ENCODE data around the gene SH3GL1.

The SH3GL1 gene, protein sequence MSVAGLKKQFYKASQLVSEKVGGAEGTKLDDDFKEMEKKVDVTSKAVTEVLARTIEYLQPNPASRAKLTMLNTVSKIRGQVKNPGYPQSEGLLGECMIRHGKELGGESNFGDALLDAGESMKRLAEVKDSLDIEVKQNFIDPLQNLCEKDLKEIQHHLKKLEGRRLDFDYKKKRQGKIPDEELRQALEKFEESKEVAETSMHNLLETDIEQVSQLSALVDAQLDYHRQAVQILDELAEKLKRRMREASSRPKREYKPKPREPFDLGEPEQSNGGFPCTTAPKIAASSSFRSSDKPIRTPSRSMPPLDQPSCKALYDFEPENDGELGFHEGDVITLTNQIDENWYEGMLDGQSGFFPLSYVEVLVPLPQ

DNA sequence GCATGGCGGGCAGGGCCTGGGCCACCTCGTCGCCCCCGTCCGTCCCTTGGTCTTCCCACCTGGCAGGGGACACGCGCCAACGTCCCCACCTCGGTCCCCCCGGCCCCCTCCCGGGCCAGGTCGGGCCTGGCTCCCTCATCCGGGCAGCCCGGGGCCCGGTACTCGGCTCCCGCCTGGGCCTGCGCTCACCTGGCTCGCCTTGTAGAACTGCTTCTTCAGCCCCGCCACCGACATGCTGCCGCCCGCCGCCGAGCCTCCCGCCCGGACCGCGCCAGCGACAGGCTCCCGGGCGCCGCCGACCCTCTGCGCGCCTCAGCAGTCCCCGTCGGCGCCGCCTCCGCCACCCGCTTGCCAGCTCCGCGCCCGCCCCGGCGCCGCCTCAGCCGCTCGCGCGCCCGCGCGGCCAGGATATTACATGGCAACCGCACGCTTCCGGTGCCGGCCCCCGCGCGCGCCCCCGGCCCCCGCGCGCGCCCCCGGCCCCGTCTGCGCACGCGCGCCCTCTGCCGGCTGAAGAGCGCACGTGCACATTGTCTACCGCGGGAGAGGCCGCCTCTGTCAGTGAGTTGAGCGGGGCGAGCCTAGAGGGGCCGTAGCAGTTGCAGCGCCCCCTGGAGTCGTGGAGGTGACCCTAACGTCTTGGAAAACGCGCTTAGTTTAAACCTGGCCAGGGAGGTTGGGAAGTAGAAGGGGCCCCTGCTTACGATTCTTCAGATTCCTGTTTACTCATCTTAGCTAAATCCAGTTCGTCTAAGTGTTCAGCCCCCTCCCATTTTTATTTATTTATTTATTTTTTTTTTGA is at the start of gene SH3GL1:
Gene SH3GL1 (minus strand): TSS at position 413 of the 802 bp plus-strand sequence. CDS start 179 bp downstream, at position 234.
- peak; percentile 91 for DNase-seq (ENCODE audit: extremely low spot score)
- CTCF ChIA-PET, result interaction anchor here (0.6 to 3.2 kb wide), 34 partner anchors 9 to 166 kb away, joined by 3 to 45 read pairs (median 5); partner anchors contain the start of genes HDGFL2, MPND and PLIN5
- peak; percentile 100 for TF ChIP-seq CTCF (IDR thresholded peaks at IDR 0.05; ENCODE audit: control extremely low read depth, extremely low read depth, low read depth, missing control alignments)
- POLR2A ChIA-PET, result interaction anchor here (1.0 kb wide), 1 partner anchor 18 kb away, joined by 3 read pairs; no protein-coding TSS in a partner anchor

DNA sequence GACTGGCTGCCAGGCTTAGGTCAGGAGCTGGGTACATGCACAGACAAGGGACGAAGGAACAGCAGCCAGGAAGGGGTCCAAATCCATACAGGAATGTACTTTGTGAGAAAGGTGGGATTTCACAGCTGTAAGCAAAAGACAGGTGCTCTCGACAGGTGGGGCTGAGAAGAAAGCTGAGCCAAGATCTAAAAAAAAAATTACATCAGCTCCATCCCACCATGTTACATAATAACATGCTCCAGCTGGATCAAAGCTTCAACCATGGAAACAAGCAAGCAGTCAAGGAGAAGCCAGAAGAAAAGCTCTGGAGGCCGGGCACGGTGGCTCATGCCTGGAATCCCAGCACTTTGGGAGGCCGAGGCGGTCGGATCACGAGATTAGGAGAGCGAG is 49.3 kb upstream of the SH3GL1 start:
- ChIA-PET POLR2A (interaction anchor here (0.6 kb wide), 1 partner anchor 44 kb away, joined by 3 read pairs; no protein-coding TSS in a partner anchor), CTCF (interaction anchor here (1.6 kb wide), 1 partner anchor 13 kb away, joined by 3 read pairs; no protein-coding TSS in a partner anchor)
- no peak for DNase-seq (ENCODE audit: extremely low spot score)
- no peak for TF ChIP-seq CTCF (IDR thresholded peaks at IDR 0.05; ENCODE audit: control extremely low read depth, extremely low read depth, low read depth, missing control alignments)

GRCh38 chr19:4449022-4449638 is 48.8 kb upstream of the SH3GL1 start:
- CTCF ChIA-PET, result interaction anchor here (1.6 kb wide), 1 partner anchor 12 kb away, joined by 3 read pairs; no protein-coding TSS in a partner anchor
- TF ChIP-seq CTCF (IDR thresholded peaks at IDR 0.05; ENCODE audit: control extremely low read depth, extremely low read depth, low read depth, missing control alignments), result no peak
- POLR2A ChIA-PET, result no interaction called here
- DNase-seq (ENCODE audit: extremely low spot score), result no peak

GRCh38 chr19:4448147-4448985 is 48.0 kb upstream of the SH3GL1 start:
- TF ChIP-seq CTCF (IDR thresholded peaks at IDR 0.05; ENCODE audit: control extremely low read depth, extremely low read depth, low read depth, missing control alignments), result no peak
- DNase-seq (ENCODE audit: extremely low spot score), result no peak
- ChIA-PET CTCF (interaction anchor here (1.2 to 1.6 kb wide), 2 partner anchors 12 kb away, joined by 3 read pairs; no protein-coding TSS in a partner anchor), POLR2A (no interaction called here)

DNA sequence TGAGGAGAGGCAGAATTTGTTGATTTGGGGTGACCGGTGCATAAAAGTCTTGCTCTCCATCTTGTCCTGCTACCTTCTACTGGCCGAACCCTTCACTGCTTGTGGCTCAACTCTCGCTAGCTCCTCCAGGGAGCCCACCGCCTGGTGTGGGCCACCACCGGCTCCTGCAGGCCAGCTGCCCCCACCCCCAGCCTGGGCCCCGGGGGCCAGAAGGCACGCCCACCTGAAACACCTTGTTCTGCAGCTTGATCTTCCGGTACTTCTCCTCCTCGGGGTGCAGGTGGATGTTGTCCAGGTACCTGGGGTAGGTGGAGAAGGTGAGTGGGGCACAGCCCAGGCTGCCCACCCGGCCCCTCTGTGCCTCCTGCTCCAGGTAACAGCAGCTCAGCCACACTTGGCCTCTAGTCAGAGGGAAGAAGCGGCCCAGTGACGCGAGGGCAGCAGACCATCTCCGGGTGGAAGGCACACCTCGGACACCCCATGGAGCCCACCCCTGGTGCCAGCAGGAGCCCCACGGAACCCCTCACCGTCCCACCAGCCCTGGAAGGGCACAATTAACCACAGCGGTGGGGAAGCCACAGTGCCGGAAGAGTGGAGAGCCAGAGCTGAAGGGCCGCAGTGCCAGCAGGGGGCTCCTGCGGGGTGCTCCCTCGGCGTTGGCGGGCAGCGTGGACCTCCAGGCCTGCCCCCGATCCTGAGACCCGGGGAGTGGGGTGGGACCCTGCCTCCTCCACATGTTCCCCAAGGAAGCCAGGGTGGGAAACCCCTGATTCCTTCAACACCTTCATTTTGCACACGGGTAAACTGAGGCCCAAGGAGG is 47.2 kb upstream of the SH3GL1 start:
- TF ChIP-seq CTCF (IDR thresholded peaks at IDR 0.05; ENCODE audit: control extremely low read depth, extremely low read depth, low read depth, missing control alignments), result no peak
- ChIA-PET CTCF (interaction anchor here (0.7 to 1.2 kb wide), 2 partner anchors 11 to 181 kb away, joined by 3 read pairs; no protein-coding TSS in a partner anchor), POLR2A (no interaction called here)
- DNase-seq (ENCODE audit: extremely low spot score), result no peak
